PC-9 (cell line): Measurements from ENCODE around the gene ANXA10. TPM values are rescaled to one million over a fixed set of nuclear protein-coding genes. Genes with fewer than 3 reads are reported as not detected.

Experiments
- BruUV-seq: library from RNA; stranded (reverse); fragments of 400-500 nt; replicated peaks from 2 replicates; lab custom pipeline; 2021; lab: Mats Ljungman, UMichigan
- CTCF ChIA-PET: fragments of 300-600 bp; sonication (Branson Sonifier 250); formaldehyde crosslinking; loops from one replicate; lab custom pipeline; 2022; ENCODE audit warnings: antibody characterized with exemption; lab: Charles Lee
- POLR2A ChIA-PET: fragments of 300-600 bp; sonication (Branson Sonifier 250); formaldehyde crosslinking; loops from one replicate; lab custom pipeline; 2022; ENCODE audit warnings: antibody characterized with exemption; ENCODE audit not compliant: unreplicated experiment; lab: Charles Lee
- DNase-seq, 2 experiments: peaks; one replicate each; pipeline versions ENCODE4 v3.0.0 to v3.0.0-alpha.2; 2015 to 2022; ENCODE audit warnings: mixed read lengths in 1 of 2
- H2AFZ ChIP-seq: fragments of 200-600 bp; sonication (generic); 2 replicates; pipeline ENCODE4 v1.8.1; 2017; ENCODE audit warnings: antibody characterized with exemption
- H3F3A ChIP-seq: fragments of 200-600 bp; sonication (generic); 2 replicates; pipeline ENCODE4 v1.8.1; 2017; ENCODE audit warnings: antibody characterized with exemption, mild to moderate bottlenecking, low read depth; ENCODE audit not compliant: insufficient read depth
- H3K27ac ChIP-seq: fragments of 200-600 bp; sonication (generic); 2 replicates; pipeline ENCODE4 v1.6.1; 2016; ENCODE audit warnings: mixed run types
- H3K27me3 ChIP-seq: fragments of 200-600 bp; sonication (generic); 2 replicates; pipeline ENCODE4 v1.6.1; 2016; ENCODE audit warnings: low read depth, mixed run types; ENCODE audit not compliant: insufficient read depth
- H3K36me3 ChIP-seq: fragments of 200-600 bp; sonication (generic); 2 replicates; pipeline ENCODE4 v1.6.1; 2016; ENCODE audit warnings: low read depth, mixed run types
- H3K4me1 ChIP-seq: fragments of 200-600 bp; sonication (generic); replicated peaks from 2 replicates; pipeline ENCODE4 v1.6.1; 2016; ENCODE audit warnings: mixed run types; ENCODE audit not compliant: insufficient read depth
- H3K4me2 ChIP-seq: fragments of 200-600 bp; sonication (generic); 2 replicates; pipeline ENCODE4 v1.6.1; 2017; ENCODE audit warnings: mixed run types
- H3K4me3 ChIP-seq: fragments of 200-600 bp; sonication (generic); 2 replicates; pipeline ENCODE4 v1.6.1; 2016; ENCODE audit warnings: mixed run types
- H3K79me2 ChIP-seq: fragments of 200-600 bp; sonication (generic); 2 replicates; pipeline ENCODE4 v1.6.1; 2017; ENCODE audit warnings: low read depth, mixed run types
- H3K9me2 ChIP-seq: fragments of 200-600 bp; sonication (generic); 2 replicates; pipeline ENCODE4 v1.8.1; 2017; ENCODE audit warnings: mild to moderate bottlenecking; ENCODE audit not compliant: insufficient read depth
- H3K9me3 ChIP-seq: fragments of 200-600 bp; sonication (generic); 2 replicates; pipeline ENCODE4 v1.8.1; 2016; ENCODE audit warnings: low read depth; ENCODE audit not compliant: insufficient read depth
- H4K20me1 ChIP-seq: fragments of 200-600 bp; sonication (generic); 2 replicates; pipeline ENCODE4 v1.8.1; 2017; ENCODE audit not compliant: insufficient read depth
- EZH2 ChIP-seq: fragments of 200-600 bp; sonication (generic); IDR thresholded peaks from 2 replicates; pipeline ENCODE4 v1.8.0; 2017; ENCODE audit warnings: antibody characterized with exemption, low read depth
- intact Hi-C: fragments of 100-400 bp; cut with micrococcal nuclease; formaldehyde crosslinking; loops from one replicate; pipeline ENCODE4 v1.10.0; 2022; ENCODE audit not compliant: unreplicated experiment
- total RNA-seq: library from RNA; stranded (reverse); gene quantifications from 2 replicates; pipeline ENCODE4 v1.2.3, GENCODE V29; 2021
- TF ChIP-seq, protein P1 (sequence below): fragments of 200-600 bp; sonication (generic); conservative IDR thresholded peaks from 2 replicates; pipeline ENCODE4 v1.6.1; 2017; ENCODE audit warnings: mixed run types, antibody characterized with exemption, mild to moderate bottlenecking, moderate library complexity

ANXA10 gene
- total RNA-seq, 1 experiment from 2014 or later = 3.0 TPM

DNA sequence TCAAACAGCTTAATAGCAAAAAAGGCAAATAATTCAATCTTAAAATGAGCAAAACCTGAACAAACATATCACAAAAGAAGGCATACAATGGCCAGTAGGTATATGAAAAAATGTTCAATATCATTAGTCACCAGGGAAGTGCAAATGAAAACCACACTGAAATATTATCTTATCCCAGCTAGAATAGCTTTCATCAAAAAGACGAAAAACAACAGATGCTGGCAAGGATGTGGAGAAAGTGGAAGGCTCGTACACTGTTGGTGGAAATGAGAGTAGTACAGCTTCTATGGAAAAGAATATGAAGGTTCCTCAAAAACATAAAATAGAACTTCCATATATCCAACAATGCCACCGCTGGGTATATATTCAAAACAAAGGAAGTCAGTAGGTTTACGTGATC is 29.3 kb upstream of the ANXA10 start:
- intact Hi-C loops = no loop called here
- no peak overlapping the region for H3K4me2 ChIP-seq
- H2AFZ ChIP-seq = no peak overlapping the region
- no peak overlapping the region for H3K4me3 ChIP-seq
- ChIA-PET POLR2A (no interaction called here), CTCF (no interaction called here)
- no peaks in the 10 kb centered on the region for H3K9me3 ChIP-seq
- no peaks in the 10 kb centered on the region for H3K9me2 ChIP-seq
- H3K27me3 ChIP-seq = no peaks in the 10 kb centered on the region
- no peaks in the 10 kb centered on the region for H4K20me1 ChIP-seq
- TF ChIP-seq, protein P1, sequence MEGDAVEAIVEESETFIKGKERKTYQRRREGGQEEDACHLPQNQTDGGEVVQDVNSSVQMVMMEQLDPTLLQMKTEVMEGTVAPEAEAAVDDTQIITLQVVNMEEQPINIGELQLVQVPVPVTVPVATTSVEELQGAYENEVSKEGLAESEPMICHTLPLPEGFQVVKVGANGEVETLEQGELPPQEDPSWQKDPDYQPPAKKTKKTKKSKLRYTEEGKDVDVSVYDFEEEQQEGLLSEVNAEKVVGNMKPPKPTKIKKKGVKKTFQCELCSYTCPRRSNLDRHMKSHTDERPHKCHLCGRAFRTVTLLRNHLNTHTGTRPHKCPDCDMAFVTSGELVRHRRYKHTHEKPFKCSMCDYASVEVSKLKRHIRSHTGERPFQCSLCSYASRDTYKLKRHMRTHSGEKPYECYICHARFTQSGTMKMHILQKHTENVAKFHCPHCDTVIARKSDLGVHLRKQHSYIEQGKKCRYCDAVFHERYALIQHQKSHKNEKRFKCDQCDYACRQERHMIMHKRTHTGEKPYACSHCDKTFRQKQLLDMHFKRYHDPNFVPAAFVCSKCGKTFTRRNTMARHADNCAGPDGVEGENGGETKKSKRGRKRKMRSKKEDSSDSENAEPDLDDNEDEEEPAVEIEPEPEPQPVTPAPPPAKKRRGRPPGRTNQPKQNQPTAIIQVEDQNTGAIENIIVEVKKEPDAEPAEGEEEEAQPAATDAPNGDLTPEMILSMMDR = no peak
- H3K4me1 ChIP-seq = no peaks in the 10 kb centered on the region
- no TSS peak for BruUV-seq
- no peaks in the 10 kb centered on the region for H3K79me2 ChIP-seq
- H3F3A ChIP-seq = no peaks in the 10 kb centered on the region
- no peak overlapping the region for H3K27ac ChIP-seq
- H3K36me3 ChIP-seq = no peaks in the 10 kb centered on the region
- no peak for DNase-seq

GRCh38 chr4:168070903-168071302 is 21.4 kb upstream of the ANXA10 start:
- no peak overlapping the region for H3K4me3 ChIP-seq
- POLR2A ChIA-PET = no interaction called here
- H3K36me3 ChIP-seq = no peaks in the 10 kb centered on the region
- CTCF ChIA-PET = no interaction called here
- H3K27ac ChIP-seq = no peak overlapping the region
- H2AFZ ChIP-seq = no peak overlapping the region
- H3K9me2 ChIP-seq = no peaks in the 10 kb centered on the region
- no peaks in the 10 kb centered on the region for H3K27me3 ChIP-seq
- DNase-seq = no peak
- no peak overlapping the region for H3K4me2 ChIP-seq
- TF ChIP-seq EZH2 = no peak
- TF ChIP-seq, protein P1 = no peak
- no peaks in the 10 kb centered on the region for H3K79me2 ChIP-seq
- no TSS peak for BruUV-seq
- no peaks in the 10 kb centered on the region for H3K9me3 ChIP-seq
- H3F3A ChIP-seq = no peaks in the 10 kb centered on the region
- intact Hi-C loops = loop anchor here (5.0 to 10.0 kb wide), 2 partner anchors 776 to 1421 kb away; no protein-coding TSS in a partner anchor
- no peaks in the 10 kb centered on the region for H3K4me1 ChIP-seq
- no peaks in the 10 kb centered on the region for H4K20me1 ChIP-seq

DNA sequence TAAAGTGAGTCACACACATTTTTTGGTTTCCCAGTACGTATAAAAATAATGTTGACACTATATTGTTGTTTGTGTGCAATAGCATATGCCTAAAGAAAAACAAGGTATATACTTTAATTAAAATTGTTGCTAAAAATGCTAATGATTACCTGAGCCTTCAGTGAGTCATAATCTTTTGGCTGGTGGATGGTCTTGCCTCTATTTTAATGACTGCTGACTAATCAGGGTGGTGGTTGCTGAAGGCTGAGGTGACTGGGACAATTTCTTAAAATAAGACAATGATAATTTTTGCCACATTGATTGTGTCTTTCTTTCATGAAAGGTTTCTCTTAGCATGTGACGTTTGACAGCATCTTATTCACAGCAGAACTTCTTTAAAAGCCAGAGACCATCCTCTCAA is 21.0 kb upstream of the ANXA10 start:
- Histone ChIP-seq H3K36me3 (no peaks in the 10 kb centered on the region), H3K4me2 (no peak overlapping the region), H3K9me2 (no peaks in the 10 kb centered on the region), H3K27me3 (no peaks in the 10 kb centered on the region), H3K27ac (no peak overlapping the region), H3K4me3 (no peak overlapping the region), H2AFZ (no peak overlapping the region), H4K20me1 (no peaks in the 10 kb centered on the region), H3K79me2 (no peaks in the 10 kb centered on the region), H3K9me3 (no peaks in the 10 kb centered on the region), H3F3A (no peaks in the 10 kb centered on the region), H3K4me1 (no peaks in the 10 kb centered on the region)
- TF ChIP-seq, protein P1 = no peak
- TF ChIP-seq EZH2 = no peak
- intact Hi-C loops = loop anchor here (5.0 to 10.0 kb wide), 2 partner anchors 777 to 1421 kb away; no protein-coding TSS in a partner anchor
- no TSS peak for BruUV-seq
- DNase-seq = no peak
- ChIA-PET POLR2A (no interaction called here), CTCF (no interaction called here)
